GM12892 (cell line): ENCODE data around the gene XCR1.

Experiments
- DNase-seq: peaks from one replicate; pipeline ENCODE4 v3.0.0; 2011; ENCODE audit not compliant: insufficient read length
- FAIRE-seq: peaks from 2 replicates; lab custom pipeline; 2011; peaks lifted over from hg19 to GRCh38; lab: Jason Lieb, UNC
- POLR2A ChIP-seq: IDR thresholded peaks from 2 replicates; pipeline ENCODE4 v1.6.1; 2011; ENCODE audit warnings: low read depth, low read length, control low read depth
- POLR2AphosphoS5 ChIP-seq: IDR thresholded peaks from 2 replicates; pipeline ENCODE4 v1.6.1; 2011; ENCODE audit warnings: low read depth, low read length, control low read depth
- TAF1 ChIP-seq: IDR thresholded peaks from 2 replicates; pipeline ENCODE4 v1.6.1; 2011; ENCODE audit warnings: low read depth, mild to moderate bottlenecking, control low read depth, low read length, borderline replicate concordance

XCR1 gene

DNA sequence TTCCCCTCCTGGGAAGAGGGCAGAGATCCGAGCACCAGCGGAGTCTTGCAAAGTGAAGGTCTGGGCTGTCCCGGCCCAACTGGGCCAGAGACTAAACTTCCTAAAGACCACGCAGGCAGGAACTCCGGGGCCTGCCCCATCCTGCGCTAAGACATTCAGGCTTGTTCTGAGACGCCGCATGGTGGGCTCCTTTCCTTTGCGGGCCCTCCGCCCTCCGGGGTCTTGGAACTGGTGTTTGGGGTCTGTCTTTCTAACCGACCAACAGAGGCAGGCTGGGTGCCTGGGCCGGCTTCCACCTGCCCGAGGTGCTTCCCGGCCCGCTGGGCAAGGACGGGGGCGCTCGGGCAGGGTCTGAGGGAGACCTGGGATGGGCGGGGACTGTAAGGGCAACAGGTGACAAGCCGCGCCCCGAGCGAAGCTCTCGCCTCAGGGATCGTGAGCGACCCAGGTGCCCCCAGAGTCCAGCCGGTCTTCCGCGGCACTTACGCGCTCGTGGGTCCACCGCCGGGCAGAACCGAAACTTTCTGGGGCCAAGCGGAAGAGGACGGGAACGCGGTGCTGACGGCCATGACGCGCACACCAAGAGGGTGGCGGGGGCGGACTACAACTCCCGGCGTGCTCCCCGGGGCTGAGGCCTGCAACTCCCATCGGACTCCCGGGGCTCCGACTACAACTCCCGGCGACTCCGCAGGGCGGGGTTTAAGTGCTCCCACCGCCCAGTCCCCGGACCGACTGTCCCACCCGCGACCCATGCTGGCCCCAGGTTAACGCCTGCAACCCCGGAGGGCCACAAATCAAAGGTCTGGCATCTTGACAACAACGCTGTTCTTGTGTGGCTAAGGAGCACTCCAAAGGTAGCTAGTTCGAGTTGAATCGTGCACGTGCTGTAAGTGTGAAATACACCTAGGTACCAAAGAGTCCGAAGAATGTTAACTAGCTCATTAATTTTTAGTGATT is 31.8 kb downstream of the XCR1 start, which contains the start of gene FYCO1:
Gene FYCO1, minus strand, starts transcription at position 589 of the 957 bp plus-strand sequence. CDS start 10,914 bp downstream, outside the sequence.
- DNase-seq (peak; percentile 95), FAIRE-seq (peak; percentile 96)
- TF ChIP-seq POLR2AphosphoS5 (peak; percentile 40; the same call in 1 of the 2 replicates), POLR2A (peak; percentile 71; the same call in 1 of the 2 replicates), TAF1 (peak; percentile 74)

GRCh38 chr3:45994419-45995235 is 32.7 kb downstream of the XCR1 start:
- 0 out of 2 replicates have a peak, but pooled peaks have one; percentile 9 for TF ChIP-seq POLR2A
- TF ChIP-seq POLR2AphosphoS5: no peak
- FAIRE-seq: no peak
- DNase-seq: peak; percentile 36

- FAIRE-seq (peak; percentile 33), DNase-seq (no peak)
- no peak for TF ChIP-seq TAF1
These were observed 33.8 kb downstream of the XCR1 start for GRCh38 chr3:45993421-45994027.

- peak; percentile 38 for FAIRE-seq
- TF ChIP-seq POLR2A (no peak), POLR2AphosphoS5 (no peak), TAF1 (no peak)
- no peak for DNase-seq
These were observed 34.5 kb downstream of the XCR1 start for GRCh38 chr3:45992821-45993221.

- TF ChIP-seq POLR2A: no peak
- no peak for TF ChIP-seq POLR2AphosphoS5
- TF ChIP-seq TAF1: no peak
- DNase-seq (no peak), FAIRE-seq (no peak)
These were observed 35.1 kb downstream of the XCR1 start for GRCh38 chr3:45992133-45992729.

GRCh38 chr3:45991341-45991740 is 35.9 kb downstream of the XCR1 start:
- FAIRE-seq (no peak), DNase-seq (no peak)
- no peak for TF ChIP-seq TAF1
- TF ChIP-seq POLR2A: no peak
- TF ChIP-seq POLR2AphosphoS5: no peak

DNA sequence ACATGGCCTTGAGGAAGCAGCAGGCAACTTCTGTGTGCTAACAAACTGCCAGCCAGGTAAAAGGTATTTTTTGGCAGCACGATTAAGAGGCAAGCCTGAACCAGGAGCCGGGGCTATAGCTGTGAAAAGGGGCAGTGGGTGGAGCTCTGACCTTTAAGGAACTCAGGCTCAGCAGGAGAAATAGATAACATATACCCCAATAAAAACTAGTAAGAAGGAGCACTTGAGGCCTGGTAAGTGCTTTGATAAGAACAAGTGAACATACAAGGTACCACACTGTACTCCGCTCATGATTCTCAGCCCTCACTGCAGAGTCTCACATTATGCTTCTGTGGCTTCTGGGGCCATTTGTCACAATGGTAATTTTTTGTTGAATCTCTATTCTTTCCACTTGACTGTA is 37.1 kb downstream of the XCR1 start:
- DNase-seq (no peak), FAIRE-seq (no peak)
- TF ChIP-seq TAF1 (no peak), POLR2AphosphoS5 (no peak), POLR2A (no peak)

GRCh38 chr3:45988804-45989203 is 38.5 kb downstream of the XCR1 start:
- TF ChIP-seq POLR2A (no peak), TAF1 (no peak), POLR2AphosphoS5 (no peak)
- no peak for FAIRE-seq
- no peak for DNase-seq

DNA sequence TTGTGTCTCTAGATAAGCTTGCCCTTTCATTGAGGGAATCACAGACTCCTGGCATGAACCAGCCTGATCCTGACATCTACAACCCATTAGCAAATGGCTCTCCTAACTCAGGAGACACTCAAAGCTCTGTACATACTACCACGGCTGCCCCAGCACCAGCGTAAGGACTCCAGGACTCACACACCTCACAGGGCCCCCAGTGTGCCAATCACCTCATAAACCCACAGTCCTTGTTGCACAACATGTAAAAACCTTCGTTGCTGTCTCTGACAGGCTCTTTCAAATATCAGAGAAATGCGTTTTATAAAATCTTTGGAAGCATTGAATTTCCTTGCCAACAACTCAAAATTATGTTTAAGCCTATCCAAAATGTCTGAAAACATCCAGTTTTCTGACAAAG is 38.9 kb downstream of the XCR1 start:
- no peak for FAIRE-seq
- no peak for TF ChIP-seq TAF1
- no peak for TF ChIP-seq POLR2AphosphoS5
- no peak for TF ChIP-seq POLR2A
- no peak for DNase-seq

GRCh38 chr3:45987368-45988291 is 39.7 kb downstream of the XCR1 start:
- DNase-seq (no peak), FAIRE-seq (no peak)
- TF ChIP-seq TAF1: no peak
- no peak for TF ChIP-seq POLR2A
- no peak for TF ChIP-seq POLR2AphosphoS5
